GM13977 (cell line): ENCODE data around the gene FAM81A.

Experiments used
- DNase-seq: peaks from one replicate; pipeline ENCODE4 v3.0.0; 2012; ENCODE audit warnings: low spot score
- CTCF ChIP-seq: IDR thresholded peaks from 2 replicates; pipeline ENCODE4 v1.5.1; 2012; ENCODE audit warnings: mild to moderate bottlenecking, control low read depth; ENCODE audit not compliant: insufficient read depth; ENCODE audit errors: extremely low read depth, missing control alignments
- in situ Hi-C: fragments of 300-500 bp; cut with MboI; formaldehyde crosslinking; loops from one replicate; pipeline ENCODE4 v1.12.0; 2022; ENCODE audit warnings: low sequenced_read_pairs, low pct_unique_long_range_greater_than_20kb, mixed read lengths, inconsistent platforms; ENCODE audit not compliant: unreplicated experiment

Gene FAM81A

DNA sequence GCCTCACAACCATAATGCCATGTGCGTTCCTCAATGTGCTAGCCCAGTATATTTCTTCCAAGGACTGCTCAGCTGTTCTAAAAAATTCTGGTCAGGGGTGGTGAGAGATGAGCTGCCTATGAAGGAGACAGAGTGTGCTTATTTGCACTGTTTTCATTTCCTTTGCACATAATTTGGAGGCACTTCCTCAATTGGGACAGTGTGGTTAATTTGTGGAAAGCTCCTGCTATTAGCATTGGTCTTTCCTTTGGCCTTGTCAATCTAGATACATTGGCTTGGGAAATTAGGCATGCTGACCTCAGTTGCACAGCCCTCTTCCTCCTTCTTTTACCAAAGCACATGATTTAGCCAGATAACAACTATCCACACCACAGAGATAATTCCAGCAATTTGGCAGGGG, 9.4 kb downstream of the FAM81A start:
- in situ Hi-C loops = no loop called here
- DNase-seq = no peak
- TF ChIP-seq CTCF = no peak

GRCh38 chr15:59448871-59449270, 10.9 kb downstream of the FAM81A start:
- TF ChIP-seq CTCF = no peak
- no peak for DNase-seq
- in situ Hi-C loops = no loop called here

- in situ Hi-C loops = no loop called here
- no peak for TF ChIP-seq CTCF
- DNase-seq = no peak
These were observed 15.7 kb downstream of the FAM81A start for GRCh38 chr15:59453474-59454215.

DNA sequence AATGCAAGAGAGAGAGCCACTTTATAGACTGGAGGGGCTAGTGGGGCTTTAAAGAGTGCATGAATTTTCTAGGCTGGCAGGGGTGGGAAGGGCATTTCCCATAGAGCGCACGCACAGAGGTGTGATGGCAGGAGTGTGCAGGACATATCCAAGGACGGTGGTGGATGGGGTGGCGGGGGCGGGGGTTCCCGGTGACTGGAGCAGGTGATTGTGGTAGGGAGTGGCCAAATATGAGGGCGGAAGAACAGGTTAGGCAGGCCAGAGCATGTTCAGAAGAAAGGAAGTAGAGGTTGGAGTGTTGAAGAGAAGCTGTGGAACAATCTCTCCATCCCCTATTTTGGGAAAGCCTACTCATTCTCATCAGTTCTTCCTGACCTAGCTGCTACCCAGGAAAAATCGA, 18.1 kb downstream of the FAM81A start:
- in situ Hi-C loops = no loop called here
- no peak for TF ChIP-seq CTCF
- DNase-seq = no peak

- no peak for DNase-seq
- in situ Hi-C loops = no loop called here
- no peak for TF ChIP-seq CTCF
These were observed 19.1 kb downstream of the FAM81A start for GRCh38 chr15:59457103-59457502.

- in situ Hi-C loops = no loop called here
- DNase-seq = no peak
- TF ChIP-seq CTCF = no peak
These were observed 23.5 kb downstream of the FAM81A start for GRCh38 chr15:59461521-59461920.
